B cell (primary cell): ENCODE measurements around the gene SARS2. TPM values are rescaled to one million over a fixed set of nuclear protein-coding genes. Genes with fewer than 3 reads are reported as not detected.

ENCODE experiments used
- polyA plus RNA-seq: library from polyadenylated mRNA; depleted of rRNA; stranded (reverse); fragments of >200 nt; gene quantifications from 2 replicates; pipeline ENCODE4 v1.2.3, GENCODE V29; 2012
- total RNA-seq, 2 donors: library from RNA; stranded (reverse); fragments of 120-200 nt in 1 of 2; gene quantifications; 1 replicate in 1 of 2; 2 replicates in 1 of 2; pipeline versions ENCODE4 v1.2.3 to v1.2.4, GENCODE V29; 2013 to 2022

The SARS2 gene
- total and polyA plus RNA-seq, 2 donors (not counting 1 experiment from before 2014, with no cell fraction given), result 38.1 to 65.9 TPM

Other genes starting within 250 kb of the SARS2 start
- gene CAPN12, start 186.3 kb downstream of the SARS2 start, total RNA-seq, result 28.6 TPM in 2 replicates
- gene CAPN12, start 186.3 kb downstream of the SARS2 start, polyA plus RNA-seq, result 50.5 and 104 TPM in 2 replicates
- not detected in 2 replicates for gene LGALS7, start 157.2 kb downstream of the SARS2 start, total RNA-seq
- not detected in 2 replicates for gene LGALS7, start 157.2 kb downstream of the SARS2 start, polyA plus RNA-seq
- not detected in 2 replicates for gene LGALS7B, start 141.6 kb downstream of the SARS2 start, total RNA-seq
- gene LGALS7B, start 141.6 kb downstream of the SARS2 start, polyA plus RNA-seq, result not detected in 2 replicates
- gene LGALS4, start 117.8 kb downstream of the SARS2 start, total RNA-seq, result 6.9 and 8.4 TPM in 2 replicates
- gene LGALS4, start 117.8 kb downstream of the SARS2 start, polyA plus RNA-seq, result 5.2 and 5.4 TPM in 2 replicates
- gene ECH1, start 99.0 kb downstream of the SARS2 start, total RNA-seq, result 133 and 151 TPM in 2 replicates
- gene ECH1, start 99.0 kb downstream of the SARS2 start, polyA plus RNA-seq, result 111 and 144 TPM in 2 replicates
- gene HNRNPL, start 80.8 kb downstream of the SARS2 start, total RNA-seq, result 397 and 418 TPM in 2 replicates
- 292 and 444 TPM in 2 replicates for gene HNRNPL, start 80.8 kb downstream of the SARS2 start, polyA plus RNA-seq
- gene RINL, start 52.5 kb downstream of the SARS2 start, total RNA-seq, result 66.2 and 67.0 TPM in 2 replicates
- 66.2 and 113 TPM in 2 replicates for gene RINL, start 52.5 kb downstream of the SARS2 start, polyA plus RNA-seq
- gene SIRT2, start 31.1 kb downstream of the SARS2 start, total RNA-seq, result 41.8 and 42.4 TPM in 2 replicates
- gene SIRT2, start 31.1 kb downstream of the SARS2 start, polyA plus RNA-seq, result 57.1 and 65.9 TPM in 2 replicates
- 30.3 and 31.5 TPM in 2 replicates for gene NFKBIB, start 30.8 kb downstream of the SARS2 start, total RNA-seq
- 54.4 and 117 TPM in 2 replicates for gene NFKBIB, start 30.8 kb downstream of the SARS2 start, polyA plus RNA-seq
- gene CCER2, start 18.6 kb downstream of the SARS2 start, total RNA-seq, result 0.39 and 1.4 TPM in 2 replicates
- gene CCER2, start 18.6 kb downstream of the SARS2 start, polyA plus RNA-seq, result 2.2 and 3.2 TPM in 2 replicates
- gene MRPS12, start 181 bp upstream of the SARS2 start, total RNA-seq, result 27.0 and 29.2 TPM in 2 replicates
- gene MRPS12, start 181 bp upstream of the SARS2 start, polyA plus RNA-seq, result 21.2 and 30.3 TPM in 2 replicates
- gene FBXO17, start 45.0 kb upstream of the SARS2 start, total RNA-seq, result not detected in 2 replicates
- not detected in 2 replicates for gene FBXO17, start 45.0 kb upstream of the SARS2 start, polyA plus RNA-seq
- gene FBXO27, start 101.8 kb upstream of the SARS2 start, total RNA-seq, result 0.12 TPM in 1 of 2 replicates, not detected in the other
- gene FBXO27, start 101.8 kb upstream of the SARS2 start, polyA plus RNA-seq, result 0.18 and 0.33 TPM in 2 replicates
- not detected in 2 replicates for gene ACP7, start 153.6 kb upstream of the SARS2 start, total RNA-seq
- not detected in 2 replicates for gene ACP7, start 153.6 kb upstream of the SARS2 start, polyA plus RNA-seq
- gene PAK4, start 195.0 kb upstream of the SARS2 start, total RNA-seq, result 13.6 and 23.3 TPM in 2 replicates
- 12.0 and 13.3 TPM in 2 replicates for gene PAK4, start 195.0 kb upstream of the SARS2 start, polyA plus RNA-seq